Peyer's patch (tissue), 4 donors: ENCODE results near the gene DDX10. TPM values are rescaled to one million over a fixed set of nuclear protein-coding genes. Genes with fewer than 3 reads are reported as not detected.

Experiments
- DNase-seq, 3 donors: peaks; one replicate each; pipeline ENCODE4 v3.0.0-alpha.2; 2017 to 2019
- H3K27ac ChIP-seq, 4 donors: fragments of 200-600 bp; sonication (generic); one replicate each; pipeline ENCODE4 v1.5.1; 2016 to 2019
- H3K27me3 ChIP-seq, 2 donors: fragments of 200-600 bp; sonication (generic); one replicate each; pipeline ENCODE4 v1.5.1; 2019
- H3K36me3 ChIP-seq, 3 donors: fragments of 200-600 bp; sonication (generic); one replicate each; pipeline ENCODE4 v1.5.1; 2016 to 2019
- H3K4me1 ChIP-seq, 4 donors: fragments of 200-600 bp; sonication (generic); one replicate each; pipeline ENCODE4 v1.5.1; 2016 to 2019
- H3K4me3 ChIP-seq, 4 donors: fragments of 200-600 bp; sonication (generic); 1 replicate in 3 of 4; 2 replicates in 1 of 4; pipeline ENCODE4 v1.5.1; 2016 to 2019; ENCODE audit warnings: mild to moderate bottlenecking in 1 of 4
- H3K9me3 ChIP-seq, 4 donors: fragments of 200-600 bp; sonication (generic); one replicate each; pipeline ENCODE4 v1.5.1; 2016 to 2019; ENCODE audit warnings: mild to moderate bottlenecking in 1 of 4
- CTCF ChIP-seq, 6 experiments: fragments of 450-650 bp in 4 of 6; fragments of 200-600 bp in 2 of 6; sonication (generic) in 1 of 6; IDR thresholded peaks; one replicate each; pipeline ENCODE4 v1.5.1; 2017 to 2019; ENCODE audit warnings: antibody characterized with exemption in 6 of 6, mild to moderate bottlenecking in 3 of 6, moderate library complexity in 1 of 6
- POLR2A ChIP-seq, 2 donors: fragments of 450-650 bp; IDR thresholded peaks; one replicate each; pipeline ENCODE4 v1.5.1; 2017; ENCODE audit warnings: antibody characterized with exemption in 2 of 2, mild to moderate bottlenecking in 2 of 2, moderate library complexity in 2 of 2
- total RNA-seq, 4 donors: library from RNA; depleted of rRNA; stranded (reverse); fragments of >200 nt; gene quantifications; one replicate each; pipeline ENCODE4 v1.1.0, GENCODE V29; 2016

Gene DDX10
- total RNA-seq, 4 donors from 2014 or later: 3.9 to 38.0 (median 16.5) TPM

DNA sequence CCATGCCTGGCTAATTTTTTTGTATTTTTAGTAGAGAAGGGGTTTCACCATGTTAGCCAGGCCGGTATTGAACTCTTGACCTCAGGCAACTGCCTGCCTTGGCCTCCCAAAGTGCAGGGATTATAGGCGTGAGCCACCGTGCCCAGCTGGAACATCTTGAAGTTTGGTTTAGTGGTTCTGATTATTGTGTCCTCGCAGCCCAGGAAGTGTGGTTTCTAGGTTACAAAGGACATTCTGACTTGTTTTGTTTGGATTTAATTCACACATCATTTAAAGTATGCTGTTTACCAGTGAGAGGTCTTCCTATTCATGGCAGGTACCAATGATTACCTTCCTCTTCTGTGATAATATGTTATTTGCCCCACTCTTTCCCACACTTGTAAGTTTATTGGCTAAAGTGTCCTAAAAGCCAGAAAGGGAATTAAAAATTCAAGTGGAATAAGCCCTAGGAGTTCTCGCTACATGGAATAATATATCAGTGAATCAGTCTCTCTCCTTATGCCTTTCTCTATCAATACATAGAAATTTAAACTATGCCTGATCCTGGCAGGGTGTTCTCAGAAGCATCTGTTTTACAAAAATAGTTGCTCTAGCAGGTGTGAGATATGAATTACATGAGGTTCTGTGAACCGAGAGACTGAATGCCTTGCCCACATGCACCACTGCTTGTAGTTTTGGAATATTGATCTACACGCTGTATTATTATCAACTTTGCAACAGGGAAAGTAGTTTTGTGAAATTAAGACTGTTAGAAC lies 263.1 kb downstream of the DDX10 start:
- Histone ChIP-seq H3K4me3 (no peak overlapping the region), H3K9me3 (no peaks in the 10 kb centered on the region), H3K4me1 (no peaks in the 10 kb centered on the region), H3K27ac (no peak overlapping the region), H3K27me3 (no peaks in the 10 kb centered on the region), H3K36me3 (no peaks in the 10 kb centered on the region)
- TF ChIP-seq POLR2A (IDR thresholded peaks at IDR 0.05) (no peak), CTCF (IDR thresholded peaks at IDR 0.05) (no peak)
- no peak for DNase-seq

DNA sequence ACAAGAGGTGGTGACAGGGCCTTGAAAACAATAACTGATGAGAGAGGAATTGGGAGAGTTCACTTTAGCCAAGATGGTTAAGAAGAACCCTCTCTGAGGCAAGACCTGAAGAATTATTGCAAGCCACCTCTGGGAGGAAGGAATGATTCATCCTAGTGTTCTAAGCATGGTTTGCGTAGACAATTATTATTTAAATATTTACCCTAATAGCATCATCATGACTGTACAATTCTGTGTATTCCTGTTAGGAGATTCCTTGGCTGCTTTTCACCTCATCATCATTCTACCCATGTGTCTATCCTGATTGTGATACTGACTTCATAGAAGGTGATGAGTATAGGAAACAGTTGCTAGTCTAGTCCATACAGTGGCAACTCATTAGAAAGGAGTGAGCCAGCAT lies 264.4 kb downstream of the DDX10 start:
- H3K4me3 ChIP-seq: no peak overlapping the region
- H3K9me3 ChIP-seq: no peaks in the 10 kb centered on the region
- no peak for TF ChIP-seq POLR2A (IDR thresholded peaks at IDR 0.05)
- H3K27me3 ChIP-seq: no peaks in the 10 kb centered on the region
- H3K4me1 ChIP-seq: no peaks in the 10 kb centered on the region
- no peaks in the 10 kb centered on the region for H3K36me3 ChIP-seq
- DNase-seq: no peak
- H3K27ac ChIP-seq: no peak overlapping the region

DNA sequence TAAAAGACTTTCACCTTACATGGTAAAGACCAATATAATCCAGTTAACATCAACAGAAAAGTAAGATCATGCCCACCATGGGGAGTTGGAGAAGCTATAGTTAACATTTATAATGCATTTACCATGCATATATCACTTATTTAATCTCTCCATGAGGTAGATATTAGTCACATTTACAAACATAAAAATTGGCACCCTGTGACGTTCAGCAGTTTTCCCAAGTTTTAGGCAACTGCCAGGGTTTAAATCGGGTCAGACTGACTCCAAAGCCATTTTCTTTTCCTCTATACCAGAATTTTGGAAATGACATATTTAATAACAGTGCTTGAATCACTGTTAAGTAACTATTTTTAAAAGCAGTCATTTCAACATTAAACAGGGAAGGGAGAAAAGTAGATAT lies 266.3 kb downstream of the DDX10 start:
- Histone ChIP-seq H3K27me3 (no peaks in the 10 kb centered on the region), H3K9me3 (no peaks in the 10 kb centered on the region), H3K36me3 (no peaks in the 10 kb centered on the region), H3K27ac (no peak overlapping the region), H3K4me1 (no peaks in the 10 kb centered on the region), H3K4me3 (no peak overlapping the region)
- TF ChIP-seq CTCF (IDR thresholded peaks at IDR 0.05) (no peak), POLR2A (IDR thresholded peaks at IDR 0.05) (no peak)
- DNase-seq: no peak

DNA sequence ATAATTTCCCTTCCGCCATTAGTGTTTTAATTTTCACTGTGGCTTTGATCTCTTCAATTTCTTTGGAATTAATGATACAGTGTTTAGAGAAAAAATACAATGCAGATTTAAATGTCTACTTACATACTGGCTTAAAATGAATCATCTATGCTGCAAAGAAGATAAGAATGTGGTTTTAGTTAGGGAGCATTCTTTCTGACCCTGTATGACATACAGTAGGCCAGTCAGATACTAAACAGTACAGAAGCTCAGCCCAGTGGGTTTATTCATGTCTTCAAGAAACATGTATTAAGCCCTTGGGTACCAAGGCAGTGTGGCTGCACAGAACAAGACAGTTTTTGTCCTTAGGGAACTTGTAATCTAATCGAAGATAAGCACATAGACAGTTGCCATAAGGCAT lies 268.8 kb downstream of the DDX10 start:
- TF ChIP-seq POLR2A (IDR thresholded peaks at IDR 0.05) (no peak), CTCF (IDR thresholded peaks at IDR 0.05) (no peak)
- no peaks in the 10 kb centered on the region for H3K4me1 ChIP-seq
- no peak overlapping the region for H3K27ac ChIP-seq
- H3K36me3 ChIP-seq: no peaks in the 10 kb centered on the region
- no peak for DNase-seq
- H3K9me3 ChIP-seq: no peaks in the 10 kb centered on the region
- H3K27me3 ChIP-seq: no peaks in the 10 kb centered on the region
- H3K4me3 ChIP-seq: no peak overlapping the region

- no peaks in the 10 kb centered on the region for H3K4me1 ChIP-seq
- DNase-seq: no peak
- H3K4me3 ChIP-seq: no peak overlapping the region
- no peaks in the 10 kb centered on the region for H3K27me3 ChIP-seq
- TF ChIP-seq POLR2A (IDR thresholded peaks at IDR 0.05): no peak
- no peak for TF ChIP-seq CTCF (IDR thresholded peaks at IDR 0.05)
- H3K36me3 ChIP-seq: no peaks in the 10 kb centered on the region
- no peaks in the 10 kb centered on the region for H3K9me3 ChIP-seq
- no peak overlapping the region for H3K27ac ChIP-seq
Observed at GRCh38 chr11:108934289-108934688, 269.4 kb downstream of the DDX10 start.

DNA sequence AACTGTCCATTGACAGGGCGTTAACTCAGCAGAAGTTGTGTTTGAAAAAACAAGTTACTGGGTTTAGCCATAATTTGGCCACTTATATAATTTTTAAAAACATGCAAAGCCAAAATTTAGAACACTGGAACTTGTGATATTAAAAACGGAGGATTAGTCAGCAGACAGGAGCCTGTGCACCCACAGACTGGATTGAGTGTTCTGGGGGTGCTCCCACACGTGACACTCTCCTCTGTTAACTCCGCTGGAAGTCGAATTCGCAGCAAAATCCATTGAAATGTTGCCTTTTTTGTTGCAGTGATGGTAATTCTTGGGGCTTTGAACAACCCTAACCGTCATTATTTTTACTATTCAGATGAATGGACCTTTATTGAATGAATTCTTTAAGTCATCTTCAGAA lies 269.8 kb downstream of the DDX10 start:
- H3K36me3 ChIP-seq: no peaks in the 10 kb centered on the region
- TF ChIP-seq CTCF (IDR thresholded peaks at IDR 0.05): no peak
- TF ChIP-seq POLR2A (IDR thresholded peaks at IDR 0.05): no peak
- no peaks in the 10 kb centered on the region for H3K27me3 ChIP-seq
- no peak overlapping the region for H3K4me3 ChIP-seq
- H3K9me3 ChIP-seq: no peaks in the 10 kb centered on the region
- no peaks in the 10 kb centered on the region for H3K4me1 ChIP-seq
- DNase-seq: no peak
- no peak overlapping the region for H3K27ac ChIP-seq
